ENCODE measurements around the gene FHIP1B. TPM values are rescaled to one million over a fixed set of nuclear protein-coding genes. Genes with fewer than 3 reads are reported as not detected.
A peak's percentile ranks its signal among the peaks of the same experiment; 100 is the strongest.

Gene FHIP1B
- total and polyA plus RNA-seq, 4 donors: 12.3 to 21.2 (median 16.9) TPM

GRCh38 chr11:6228520-6228919 lies 5.9 kb downstream of the FHIP1B start:
- peaks cover 10 to 44% (median 28%) of the 10 kb centered on the region in 4 donors for H3K4me1 ChIP-seq (ENCODE audit: control insufficient read depth in 4 of 4, insufficient read depth in 4 of 4, low read length in 3 of 4)
- no peak overlapping the region for H3K9ac ChIP-seq (ENCODE audit: low read depth in 1 of 2, low read length in 2 of 2)
- H3K27me3 ChIP-seq (ENCODE audit: control insufficient read depth in 4 of 4, insufficient read depth in 4 of 4, low read length in 3 of 4): no peaks in the 10 kb centered on the region
- peak overlapping the region in 1 of 3 donors; percentile 11 for H3K4me3 ChIP-seq (ENCODE audit: low read depth in 1 of 3, low read length in 3 of 3)
- no peaks in the 10 kb centered on the region for H3K9me3 ChIP-seq (ENCODE audit: control insufficient read depth in 4 of 4, low read length in 3 of 4)
- no peak overlapping the region for H3K27ac ChIP-seq (ENCODE audit: low read depth in 1 of 2, low read length in 2 of 2)
- DNase-seq (ENCODE audit: low spot score): no peak
- TF ChIP-seq GABPA (IDR thresholded peaks at IDR 0.05 in 1 of 2, conservative IDR thresholded peaks at IDR 0.05 in 1 of 2) (no peak), REST (IDR thresholded peaks at IDR 0.05) (no peak), HNF4G (IDR thresholded peaks at IDR 0.05) (no peak), FOXA2 (IDR thresholded peaks at IDR 0.05) (no peak), YY1 (IDR thresholded peaks at IDR 0.05) (no peak), CTCF (IDR thresholded peaks at IDR 0.05; ENCODE audit: low read depth, low read length, missing input control) (no peak), HNF4A (conservative IDR thresholded peaks at IDR 0.05) (no peak), SP1 (IDR thresholded peaks at IDR 0.05) (no peak), RAD21 (IDR thresholded peaks at IDR 0.05) (no peak), ATF3 (IDR thresholded peaks at IDR 0.05) (no peak), MAX (IDR thresholded peaks at IDR 0.05) (no peak), FOXA1 (IDR thresholded peaks at IDR 0.05) (no peak), EGR1 (IDR thresholded peaks at IDR 0.05; ENCODE audit: low read depth in 2 of 2) (no peak), RXRA (IDR thresholded peaks at IDR 0.05) (no peak)
- 57% methylated on average over 3 of the region's 3 CpGs for WGBS
- peaks cover 0 to 9% (median 4%) of the 10 kb centered on the region in 4 donors for H3K36me3 ChIP-seq (ENCODE audit: control insufficient read depth in 4 of 4, insufficient read depth in 3 of 4, low read depth in 1 of 4, low read length in 3 of 4)

- peaks cover 6 to 36% (median 20%) of the 10 kb centered on the region in 4 donors for H3K4me1 ChIP-seq (ENCODE audit: control insufficient read depth in 4 of 4, insufficient read depth in 4 of 4, low read length in 3 of 4)
- WGBS: 73% methylated on average over 2 of the region's 2 CpGs
These were observed 8.5 kb downstream of the FHIP1B start for GRCh38 chr11:6225896-6226295.

More at GRCh38 chr11:6225896-6226295, 8.5 kb downstream of the FHIP1B start:
- Histone ChIP-seq H3K27me3 (ENCODE audit: control insufficient read depth in 4 of 4, insufficient read depth in 4 of 4, low read length in 3 of 4) (no peaks in the 10 kb centered on the region), H3K36me3 (ENCODE audit: control insufficient read depth in 4 of 4, insufficient read depth in 3 of 4, low read depth in 1 of 4, low read length in 3 of 4) (peaks cover 8 to 34% (median 24%) of the 10 kb centered on the region in 4 donors), H3K9me3 (ENCODE audit: control insufficient read depth in 4 of 4, low read length in 3 of 4) (no peaks in the 10 kb centered on the region), H3K4me3 (ENCODE audit: low read depth in 1 of 3, low read length in 3 of 3) (no peak overlapping the region), H3K9ac (ENCODE audit: low read depth in 1 of 2, low read length in 2 of 2) (no peak overlapping the region), H3K27ac (ENCODE audit: low read depth in 1 of 2, low read length in 2 of 2) (no peak overlapping the region)
- DNase-seq (ENCODE audit: low spot score): no peak
- TF ChIP-seq HNF4G (IDR thresholded peaks at IDR 0.05) (no peak), JUND (IDR thresholded peaks at IDR 0.05) (no peak), EGR1 (IDR thresholded peaks at IDR 0.05; ENCODE audit: low read depth in 2 of 2) (no peak), TAF1 (conservative IDR thresholded peaks at IDR 0.05) (no peak), RXRA (IDR thresholded peaks at IDR 0.05) (no peak), ATF3 (IDR thresholded peaks at IDR 0.05) (no peak), HNF4A (conservative IDR thresholded peaks at IDR 0.05) (no peak), CTCF (IDR thresholded peaks at IDR 0.05; ENCODE audit: low read depth, low read length, missing input control) (no peak)
- TF ChIP-seq, protein P1, sequence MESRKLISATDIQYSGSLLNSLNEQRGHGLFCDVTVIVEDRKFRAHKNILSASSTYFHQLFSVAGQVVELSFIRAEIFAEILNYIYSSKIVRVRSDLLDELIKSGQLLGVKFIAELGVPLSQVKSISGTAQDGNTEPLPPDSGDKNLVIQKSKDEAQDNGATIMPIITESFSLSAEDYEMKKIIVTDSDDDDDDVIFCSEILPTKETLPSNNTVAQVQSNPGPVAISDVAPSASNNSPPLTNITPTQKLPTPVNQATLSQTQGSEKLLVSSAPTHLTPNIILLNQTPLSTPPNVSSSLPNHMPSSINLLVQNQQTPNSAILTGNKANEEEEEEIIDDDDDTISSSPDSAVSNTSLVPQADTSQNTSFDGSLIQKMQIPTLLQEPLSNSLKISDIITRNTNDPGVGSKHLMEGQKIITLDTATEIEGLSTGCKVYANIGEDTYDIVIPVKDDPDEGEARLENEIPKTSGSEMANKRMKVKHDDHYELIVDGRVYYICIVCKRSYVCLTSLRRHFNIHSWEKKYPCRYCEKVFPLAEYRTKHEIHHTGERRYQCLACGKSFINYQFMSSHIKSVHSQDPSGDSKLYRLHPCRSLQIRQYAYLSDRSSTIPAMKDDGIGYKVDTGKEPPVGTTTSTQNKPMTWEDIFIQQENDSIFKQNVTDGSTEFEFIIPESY (IDR thresholded peaks at IDR 0.05): no peak
